Measurements from ENCODE around the gene SRGAP3. TPM values are rescaled to one million over a fixed set of nuclear protein-coding genes. Genes with fewer than 3 reads are reported as not detected.

SRGAP3 gene
- total RNA-seq, 1 experiment from 2014 or later: 17.9 TPM

- no peak for TF ChIP-seq ARID4B (CRISPR knock-in tag; IDR thresholded peaks at IDR 0.05; ENCODE audit: borderline replicate concordance)
- TF ChIP-seq ATF1 (CRISPR knock-in tag; IDR thresholded peaks at IDR 0.05): no peak
- no peak for TF ChIP-seq ZBTB21 (CRISPR knock-in tag; IDR thresholded peaks at IDR 0.05; ENCODE audit: borderline replicate concordance)
- no peak for TF ChIP-seq CBFB (CRISPR knock-in tag; IDR thresholded peaks at IDR 0.05; ENCODE audit: low read depth)
- no peak for TF ChIP-seq ZNF396 (CRISPR knock-in tag; IDR thresholded peaks at IDR 0.05; ENCODE audit: borderline replicate concordance)
- no peak for TF ChIP-seq HMGXB4 (CRISPR knock-in tag; IDR thresholded peaks at IDR 0.05)
- TF ChIP-seq PRRX2 (CRISPR knock-in tag; IDR thresholded peaks at IDR 0.05): no peak
- TF ChIP-seq ETV6 (CRISPR knock-in tag; IDR thresholded peaks at IDR 0.05): no peak
- TF ChIP-seq ZNF138 (CRISPR knock-in tag; conservative IDR thresholded peaks at IDR 0.05): no peak
- no peak for TF ChIP-seq E2F4 (CRISPR knock-in tag; IDR thresholded peaks at IDR 0.05; ENCODE audit: borderline replicate concordance, low read depth)
Observed at GRCh38 chr3:9292516-9292915, 43.1 kb upstream of the SRGAP3 start (continued).

- 0 out of 2 replicates have a peak, but pooled peaks have one; percentile 24 for ATAC-seq
- ChIA-PET POLR2A (no interaction called here), CTCF (interaction anchor here (0.9 kb wide), 1 partner anchor 11 kb away, joined by 7 read pairs; no protein-coding TSS in a partner anchor)
- Mint-ChIP-seq H3K4me3 (no peak overlapping the region), H3K4me1 (peaks cover 13% of the 10 kb centered on the region), H3K36me3 (no peaks in the 10 kb centered on the region; the same call in 1 of the 2 replicates), H3K27me3 (ENCODE audit: low read depth) (peaks cover 5% of the 10 kb centered on the region; the same call in 1 of the 2 replicates), H3K9me3 (peaks cover 15% of the 10 kb centered on the region), H3K27ac (no peak overlapping the region)
- DNase-seq (ENCODE audit: low spot score): no peak
- TF ChIP-seq ZBTB21 (CRISPR knock-in tag; IDR thresholded peaks at IDR 0.05; ENCODE audit: borderline replicate concordance): no peak
- no peak for TF ChIP-seq E2F4 (CRISPR knock-in tag; IDR thresholded peaks at IDR 0.05; ENCODE audit: borderline replicate concordance, low read depth)
Observed at GRCh38 chr3:9291821-9292410, 42.5 kb upstream of the SRGAP3 start.

GRCh38 chr3:9290566-9290965 lies 41.1 kb upstream of the SRGAP3 start:
- H3K27me3 Mint-ChIP-seq (ENCODE audit: low read depth): peaks cover under 1% of the 10 kb centered on the region; the same call in 1 of the 2 replicates
- H3K9me3 Mint-ChIP-seq: peaks cover 15% of the 10 kb centered on the region
- POLR2A ChIA-PET: interaction anchor here (0.6 kb wide), 1 partner anchor 289 kb away, joined by 3 read pairs; no protein-coding TSS in a partner anchor
- peaks cover 13% of the 10 kb centered on the region for H3K4me1 Mint-ChIP-seq
- no peak overlapping the region for H3K27ac Mint-ChIP-seq
- ATAC-seq: no peak
- no peaks in the 10 kb centered on the region; the same call in 1 of the 2 replicates for H3K36me3 Mint-ChIP-seq
- no peak overlapping the region for H3K4me3 Mint-ChIP-seq
- no peak for DNase-seq (ENCODE audit: low spot score)
- TF ChIP-seq ZNF263 (CRISPR knock-in tag; IDR thresholded peaks at IDR 0.05; ENCODE audit: low read depth): no peak
- TF ChIP-seq NR2C2 (CRISPR knock-in tag; IDR thresholded peaks at IDR 0.05): no peak
- no peak for TF ChIP-seq ZNF425 (CRISPR knock-in tag; conservative IDR thresholded peaks at IDR 0.05)
- no peak for TF ChIP-seq IRF1 (CRISPR knock-in tag; IDR thresholded peaks at IDR 0.05)
- CTCF ChIA-PET: interaction anchor here (0.6 to 1.9 kb wide), 4 partner anchors 12 to 303 kb away, joined by 4 to 8 read pairs (median 5); no protein-coding TSS in a partner anchor

Data from WTC11 (cell line).